DND-41 (cell line): Measurements from ENCODE around the gene GSTK1.

Experiments
- EZH2 ChIP-seq: IDR thresholded peaks from 3 replicates; pipeline ENCODE4 v1.6.1; 2012; ENCODE audit warnings: borderline replicate concordance, low read depth, mild to moderate bottlenecking, moderate library complexity, low read length, inconsistent platforms; ENCODE audit not compliant: severe bottlenecking
- TF ChIP-seq, protein P1 (sequence below): IDR thresholded peaks from 2 replicates; pipeline ENCODE4 v1.5.1; 2012; ENCODE audit warnings: borderline replicate concordance, low read length, moderate library complexity, mild to moderate bottlenecking; ENCODE audit not compliant: poor library complexity, severe bottlenecking; ENCODE audit errors: extremely low read depth

DNA sequence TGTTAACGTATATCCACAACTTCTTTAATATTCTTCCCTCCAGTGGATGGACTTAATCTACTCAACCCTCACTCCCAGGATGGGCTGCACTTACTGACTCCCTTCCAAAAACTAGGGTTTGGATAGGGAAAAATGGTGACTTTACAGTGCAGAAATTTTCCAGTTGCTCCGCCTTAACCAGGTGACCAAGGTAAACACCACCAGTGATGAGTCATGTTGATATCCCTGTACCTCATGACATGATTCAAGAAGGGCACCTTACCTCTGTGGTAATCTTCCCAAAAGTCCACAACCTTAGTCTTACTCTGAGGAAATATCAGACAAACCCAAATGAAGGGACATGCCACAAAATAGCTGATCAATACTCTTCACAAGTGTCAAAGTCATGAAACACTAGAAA, 3.5 kb upstream of the GSTK1 start:
- TF ChIP-seq, protein P1, sequence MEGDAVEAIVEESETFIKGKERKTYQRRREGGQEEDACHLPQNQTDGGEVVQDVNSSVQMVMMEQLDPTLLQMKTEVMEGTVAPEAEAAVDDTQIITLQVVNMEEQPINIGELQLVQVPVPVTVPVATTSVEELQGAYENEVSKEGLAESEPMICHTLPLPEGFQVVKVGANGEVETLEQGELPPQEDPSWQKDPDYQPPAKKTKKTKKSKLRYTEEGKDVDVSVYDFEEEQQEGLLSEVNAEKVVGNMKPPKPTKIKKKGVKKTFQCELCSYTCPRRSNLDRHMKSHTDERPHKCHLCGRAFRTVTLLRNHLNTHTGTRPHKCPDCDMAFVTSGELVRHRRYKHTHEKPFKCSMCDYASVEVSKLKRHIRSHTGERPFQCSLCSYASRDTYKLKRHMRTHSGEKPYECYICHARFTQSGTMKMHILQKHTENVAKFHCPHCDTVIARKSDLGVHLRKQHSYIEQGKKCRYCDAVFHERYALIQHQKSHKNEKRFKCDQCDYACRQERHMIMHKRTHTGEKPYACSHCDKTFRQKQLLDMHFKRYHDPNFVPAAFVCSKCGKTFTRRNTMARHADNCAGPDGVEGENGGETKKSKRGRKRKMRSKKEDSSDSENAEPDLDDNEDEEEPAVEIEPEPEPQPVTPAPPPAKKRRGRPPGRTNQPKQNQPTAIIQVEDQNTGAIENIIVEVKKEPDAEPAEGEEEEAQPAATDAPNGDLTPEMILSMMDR, result no peak
- no peak for TF ChIP-seq EZH2
